Left ventricle myocardium inferior (tissue), 1 donor: ENCODE data around the gene VWF. TPM values are rescaled to one million over a fixed set of nuclear protein-coding genes. Genes with fewer than 3 reads are reported as not detected.

Source experiments
- DNase-seq: peaks from one replicate; pipeline ENCODE4 v3.0.0-alpha.2; 2020
- H3K27ac ChIP-seq: fragments of 200-600 bp; replicated peaks from 2 replicates; pipeline ENCODE4 v1.8.0; 2021
- H3K27me3 ChIP-seq: fragments of 200-600 bp; 2 replicates; pipeline ENCODE4 v1.8.0; 2021; ENCODE audit warnings: low read depth
- H3K36me3 ChIP-seq: fragments of 200-600 bp; 2 replicates; pipeline ENCODE4 v1.8.0; 2021
- H3K4me1 ChIP-seq: fragments of 200-600 bp; 2 replicates; pipeline ENCODE4 v1.8.0; 2021
- H3K4me3 ChIP-seq: fragments of 200-600 bp; 2 replicates; pipeline ENCODE4 v1.8.0; 2021; ENCODE audit warnings: mild to moderate bottlenecking, moderate library complexity
- H3K9me3 ChIP-seq: fragments of 200-600 bp; replicated peaks from 2 replicates; pipeline ENCODE4 v1.8.0; 2021
- intact Hi-C: fragments of 100-400 bp; cut with micrococcal nuclease; formaldehyde crosslinking; loops from one replicate; pipeline ENCODE4 v1.11.0; 2022
- total RNA-seq: library from RNA; stranded (reverse); fragmentation: NEBNext Ultra II Directional; extraction: Animal tissue kit (Norgen Biotek cat#: 25700); gene quantifications from one replicate; pipeline ENCODE4 v1.2.1, GENCODE V29; 2021
- TF ChIP-seq, protein P1 (sequence below): fragments of 200-600 bp; IDR thresholded peaks from 2 replicates; pipeline ENCODE4 v1.8.0; 2021; ENCODE audit warnings: antibody characterized with exemption, mild to moderate bottlenecking, borderline replicate concordance
- donor health status: DM: no; HTN: yes; CAD: no; lungs with severe emphysema.

VWF gene
- total RNA-seq, 1 donor from 2014 or later: 250 TPM

GRCh38 chr12:6045438-6045837 is 79.0 kb downstream of the VWF start:
- H3K27ac ChIP-seq: no peak overlapping the region
- no peak for DNase-seq
- H3K9me3 ChIP-seq: no peaks in the 10 kb centered on the region
- intact Hi-C loops: no loop called here
- TF ChIP-seq, protein P1, sequence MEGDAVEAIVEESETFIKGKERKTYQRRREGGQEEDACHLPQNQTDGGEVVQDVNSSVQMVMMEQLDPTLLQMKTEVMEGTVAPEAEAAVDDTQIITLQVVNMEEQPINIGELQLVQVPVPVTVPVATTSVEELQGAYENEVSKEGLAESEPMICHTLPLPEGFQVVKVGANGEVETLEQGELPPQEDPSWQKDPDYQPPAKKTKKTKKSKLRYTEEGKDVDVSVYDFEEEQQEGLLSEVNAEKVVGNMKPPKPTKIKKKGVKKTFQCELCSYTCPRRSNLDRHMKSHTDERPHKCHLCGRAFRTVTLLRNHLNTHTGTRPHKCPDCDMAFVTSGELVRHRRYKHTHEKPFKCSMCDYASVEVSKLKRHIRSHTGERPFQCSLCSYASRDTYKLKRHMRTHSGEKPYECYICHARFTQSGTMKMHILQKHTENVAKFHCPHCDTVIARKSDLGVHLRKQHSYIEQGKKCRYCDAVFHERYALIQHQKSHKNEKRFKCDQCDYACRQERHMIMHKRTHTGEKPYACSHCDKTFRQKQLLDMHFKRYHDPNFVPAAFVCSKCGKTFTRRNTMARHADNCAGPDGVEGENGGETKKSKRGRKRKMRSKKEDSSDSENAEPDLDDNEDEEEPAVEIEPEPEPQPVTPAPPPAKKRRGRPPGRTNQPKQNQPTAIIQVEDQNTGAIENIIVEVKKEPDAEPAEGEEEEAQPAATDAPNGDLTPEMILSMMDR: no peak
- no peak overlapping the region for H3K4me3 ChIP-seq
- no peaks in the 10 kb centered on the region for H3K4me1 ChIP-seq
- H3K27me3 ChIP-seq: no peaks in the 10 kb centered on the region
- peaks cover 43% of the 10 kb centered on the region for H3K36me3 ChIP-seq

- no peak for DNase-seq
- peaks cover 34% of the 10 kb centered on the region for H3K36me3 ChIP-seq
- TF ChIP-seq, protein P1: no peak
- no peaks in the 10 kb centered on the region for H3K9me3 ChIP-seq
- no peak overlapping the region for H3K4me3 ChIP-seq
- H3K27me3 ChIP-seq: no peaks in the 10 kb centered on the region
- no peaks in the 10 kb centered on the region for H3K4me1 ChIP-seq
- H3K27ac ChIP-seq: no peak overlapping the region
- intact Hi-C loops: no loop called here
Measured at GRCh38 chr12:6044082-6044481, 80.4 kb downstream of the VWF start.

- no peak overlapping the region for H3K4me3 ChIP-seq
- H3K27me3 ChIP-seq: no peaks in the 10 kb centered on the region
- H3K36me3 ChIP-seq: peaks cover 35% of the 10 kb centered on the region
- H3K4me1 ChIP-seq: no peaks in the 10 kb centered on the region
- no peak for DNase-seq
- H3K27ac ChIP-seq: no peak overlapping the region
- H3K9me3 ChIP-seq: no peaks in the 10 kb centered on the region
- TF ChIP-seq, protein P1: no peak
- intact Hi-C loops: no loop called here
Measured at GRCh38 chr12:6042446-6042845, 82.0 kb downstream of the VWF start.

GRCh38 chr12:6041891-6042290 is 82.6 kb downstream of the VWF start:
- DNase-seq: no peak

DNA sequence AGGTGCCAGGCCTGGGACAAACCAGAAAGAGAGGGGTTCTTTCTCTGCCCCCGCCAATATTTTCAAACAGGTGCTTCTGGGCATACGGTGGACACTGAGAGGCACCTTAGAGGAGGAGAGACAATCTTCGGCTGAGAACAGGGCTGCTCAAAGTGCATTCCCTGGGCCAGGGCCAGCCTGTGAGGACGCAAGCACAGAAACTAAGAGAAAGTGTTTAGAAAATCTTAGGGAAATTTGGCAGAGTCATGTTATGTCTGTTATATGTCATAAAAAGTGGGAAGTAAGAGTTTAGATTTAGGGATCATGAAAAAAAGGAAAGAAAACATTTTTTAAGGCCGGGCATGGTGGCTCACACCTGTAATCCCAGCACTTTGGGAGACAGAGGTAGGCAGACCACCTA is 83.7 kb downstream of the VWF start:
- Histone ChIP-seq H3K4me3 (no peak overlapping the region), H3K27ac (no peak overlapping the region), H3K36me3 (peaks cover 39% of the 10 kb centered on the region), H3K27me3 (no peaks in the 10 kb centered on the region), H3K4me1 (no peaks in the 10 kb centered on the region), H3K9me3 (no peaks in the 10 kb centered on the region)
- TF ChIP-seq, protein P1: no peak
- intact Hi-C loops: no loop called here
- no peak for DNase-seq

More at GRCh38 chr12:6041891-6042290, 82.6 kb downstream of the VWF start:
- Histone ChIP-seq H3K27ac (no peak overlapping the region), H3K4me3 (no peak overlapping the region), H3K27me3 (no peaks in the 10 kb centered on the region), H3K36me3 (peaks cover 33% of the 10 kb centered on the region), H3K9me3 (no peaks in the 10 kb centered on the region), H3K4me1 (no peaks in the 10 kb centered on the region)
- TF ChIP-seq, protein P1: no peak
- intact Hi-C loops: no loop called here
